Sigmoid colon (tissue), 4 donors: ENCODE measurements around the gene TCF7.

ENCODE experiments used
- EP300 ChIP-seq, 4 donors: sonication (generic); formaldehyde crosslinking; IDR thresholded peaks; one replicate each; pipeline ENCODE4 v1.6.1; 2017; ENCODE audit warnings: antibody characterized with exemption in 4 of 4
- POLR2A ChIP-seq, 2 donors: fragments of 450-650 bp; IDR thresholded peaks; one replicate each; pipeline ENCODE4 v1.6.1; 2016; ENCODE audit warnings: antibody characterized with exemption in 2 of 2, mild to moderate bottlenecking in 2 of 2, moderate library complexity in 2 of 2
- TF ChIP-seq, protein P1 (sequence below), 4 experiments: fragments of 450-650 bp in 3 of 4; fragments of 200-600 bp in 1 of 4; IDR thresholded peaks; one replicate each; pipeline ENCODE4 v1.5.1; 2016 to 2019; ENCODE audit warnings: antibody characterized with exemption in 4 of 4, mild to moderate bottlenecking in 3 of 4, moderate library complexity in 2 of 4

DNA sequence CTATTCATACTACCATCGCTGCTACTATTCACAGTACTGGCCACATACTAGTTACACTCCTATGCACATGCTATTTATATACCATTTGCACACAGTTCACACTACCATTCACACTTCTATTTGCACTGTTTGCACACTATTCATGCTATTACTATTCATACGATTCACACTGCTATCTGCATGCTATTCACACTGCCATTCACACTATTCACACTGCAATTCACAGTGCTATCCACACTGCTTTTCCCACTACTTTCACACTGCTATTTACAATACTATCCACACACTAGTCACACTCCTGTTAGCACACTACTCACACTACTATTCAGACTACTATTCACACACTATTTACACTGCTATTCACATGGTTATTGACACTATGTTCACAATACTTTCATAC is 39.4 kb upstream of the TCF7 start:
- TF ChIP-seq, protein P1, sequence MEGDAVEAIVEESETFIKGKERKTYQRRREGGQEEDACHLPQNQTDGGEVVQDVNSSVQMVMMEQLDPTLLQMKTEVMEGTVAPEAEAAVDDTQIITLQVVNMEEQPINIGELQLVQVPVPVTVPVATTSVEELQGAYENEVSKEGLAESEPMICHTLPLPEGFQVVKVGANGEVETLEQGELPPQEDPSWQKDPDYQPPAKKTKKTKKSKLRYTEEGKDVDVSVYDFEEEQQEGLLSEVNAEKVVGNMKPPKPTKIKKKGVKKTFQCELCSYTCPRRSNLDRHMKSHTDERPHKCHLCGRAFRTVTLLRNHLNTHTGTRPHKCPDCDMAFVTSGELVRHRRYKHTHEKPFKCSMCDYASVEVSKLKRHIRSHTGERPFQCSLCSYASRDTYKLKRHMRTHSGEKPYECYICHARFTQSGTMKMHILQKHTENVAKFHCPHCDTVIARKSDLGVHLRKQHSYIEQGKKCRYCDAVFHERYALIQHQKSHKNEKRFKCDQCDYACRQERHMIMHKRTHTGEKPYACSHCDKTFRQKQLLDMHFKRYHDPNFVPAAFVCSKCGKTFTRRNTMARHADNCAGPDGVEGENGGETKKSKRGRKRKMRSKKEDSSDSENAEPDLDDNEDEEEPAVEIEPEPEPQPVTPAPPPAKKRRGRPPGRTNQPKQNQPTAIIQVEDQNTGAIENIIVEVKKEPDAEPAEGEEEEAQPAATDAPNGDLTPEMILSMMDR (IDR thresholded peaks at IDR 0.05), result no peak
- TF ChIP-seq POLR2A (IDR thresholded peaks at IDR 0.05) (no peak), EP300 (IDR thresholded peaks at IDR 0.05) (no peak)
